Bronchial epithelial cell (primary cell): ENCODE results near the gene KIAA0513. TPM values are rescaled to one million over a fixed set of nuclear protein-coding genes. Genes with fewer than 3 reads are reported as not detected.

Source experiments
- DNase-seq: peaks from one replicate; pipeline ENCODE4 v3.0.0-alpha.2; 2010; ENCODE audit warnings: low read depth
- FAIRE-seq: peaks from 2 replicates; lab custom pipeline; 2011; peaks lifted over from hg19 to GRCh38; lab: Jason Lieb, UNC
- H3K27me3 ChIP-seq: 2 replicates; pipeline ENCODE4 v1.5.1; 2011; ENCODE audit warnings: low read length; ENCODE audit not compliant: control insufficient read depth, insufficient read depth
- H3K36me3 ChIP-seq: 2 replicates; pipeline ENCODE4 v1.5.1; 2011; ENCODE audit warnings: low read length; ENCODE audit not compliant: control insufficient read depth, insufficient read depth
- H3K4me3 ChIP-seq: 2 replicates; pipeline ENCODE4 v1.5.1; 2011; ENCODE audit warnings: mild to moderate bottlenecking, low read depth, low read length, control low read depth
- CTCF ChIP-seq: IDR thresholded peaks from 2 replicates; pipeline ENCODE4 v1.5.1; 2011; ENCODE audit warnings: mild to moderate bottlenecking, moderate library complexity, low read length, control low read depth, inconsistent platforms; ENCODE audit not compliant: insufficient read depth, severe bottlenecking
- total RNA-seq: library from RNA; depleted of rRNA; stranded (reverse); fragments of >200 nt; gene quantifications from 2 replicates; pipeline ENCODE4 v1.2.1, GENCODE V29; 2014

The KIAA0513 gene
- total RNA-seq, 1 donor from 2014 or later, result 7.1 TPM

GRCh38 chr16:85083051-85083639 lies 55.5 kb downstream of the KIAA0513 start:
- FAIRE-seq (no peak), DNase-seq (no peak)
- no peak overlapping the region for H3K4me3 ChIP-seq
- peaks cover 4% of the 10 kb centered on the region for H3K36me3 ChIP-seq
- peaks cover 2% of the 10 kb centered on the region for H3K27me3 ChIP-seq
- TF ChIP-seq CTCF, result no peak

DNA sequence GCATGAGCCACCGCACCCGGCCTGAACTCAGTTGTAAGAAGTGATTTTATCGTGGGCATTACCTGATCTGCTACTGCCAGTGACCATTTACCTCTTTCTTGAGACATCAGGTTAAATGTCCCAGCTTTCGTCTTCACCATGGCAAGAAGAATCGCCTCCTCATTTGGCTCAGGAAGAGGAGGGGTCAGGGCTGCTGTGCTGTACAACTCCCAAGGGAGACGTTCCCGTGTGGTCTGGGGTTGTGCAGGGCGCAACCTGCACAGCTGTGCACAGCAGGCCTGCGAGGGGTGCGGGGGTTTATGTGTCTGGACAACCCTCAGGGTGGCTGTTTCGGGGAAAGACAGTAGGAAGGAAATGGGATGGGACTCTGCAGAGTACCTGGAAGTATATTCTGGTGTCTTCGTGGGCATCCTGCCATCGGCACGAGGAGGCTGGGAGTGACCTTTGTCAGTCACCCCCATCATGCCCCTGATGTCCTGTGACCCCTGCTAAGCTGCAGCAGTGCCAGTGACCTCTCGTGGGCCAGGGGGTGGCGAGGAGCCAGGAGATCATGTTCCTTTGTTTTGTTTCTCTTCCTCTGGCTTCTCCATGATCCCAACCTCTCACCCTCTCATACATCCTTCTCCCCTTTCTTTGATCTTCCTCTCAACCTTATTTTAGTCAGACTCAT lies 57.4 kb downstream of the KIAA0513 start:
- Histone ChIP-seq H3K4me3 (no peak overlapping the region), H3K27me3 (peaks cover 2% of the 10 kb centered on the region), H3K36me3 (peaks cover 4% of the 10 kb centered on the region)
- FAIRE-seq, result no peak
- DNase-seq, result no peak
- TF ChIP-seq CTCF, result no peak

- peaks cover 2% of the 10 kb centered on the region for H3K27me3 ChIP-seq
- H3K36me3 ChIP-seq, result peaks cover 4% of the 10 kb centered on the region
- no peak for TF ChIP-seq CTCF
- FAIRE-seq (no peak), DNase-seq (no peak)
- H3K4me3 ChIP-seq, result no peak overlapping the region
These were observed 58.1 kb downstream of the KIAA0513 start for GRCh38 chr16:85085721-85086120.

DNA sequence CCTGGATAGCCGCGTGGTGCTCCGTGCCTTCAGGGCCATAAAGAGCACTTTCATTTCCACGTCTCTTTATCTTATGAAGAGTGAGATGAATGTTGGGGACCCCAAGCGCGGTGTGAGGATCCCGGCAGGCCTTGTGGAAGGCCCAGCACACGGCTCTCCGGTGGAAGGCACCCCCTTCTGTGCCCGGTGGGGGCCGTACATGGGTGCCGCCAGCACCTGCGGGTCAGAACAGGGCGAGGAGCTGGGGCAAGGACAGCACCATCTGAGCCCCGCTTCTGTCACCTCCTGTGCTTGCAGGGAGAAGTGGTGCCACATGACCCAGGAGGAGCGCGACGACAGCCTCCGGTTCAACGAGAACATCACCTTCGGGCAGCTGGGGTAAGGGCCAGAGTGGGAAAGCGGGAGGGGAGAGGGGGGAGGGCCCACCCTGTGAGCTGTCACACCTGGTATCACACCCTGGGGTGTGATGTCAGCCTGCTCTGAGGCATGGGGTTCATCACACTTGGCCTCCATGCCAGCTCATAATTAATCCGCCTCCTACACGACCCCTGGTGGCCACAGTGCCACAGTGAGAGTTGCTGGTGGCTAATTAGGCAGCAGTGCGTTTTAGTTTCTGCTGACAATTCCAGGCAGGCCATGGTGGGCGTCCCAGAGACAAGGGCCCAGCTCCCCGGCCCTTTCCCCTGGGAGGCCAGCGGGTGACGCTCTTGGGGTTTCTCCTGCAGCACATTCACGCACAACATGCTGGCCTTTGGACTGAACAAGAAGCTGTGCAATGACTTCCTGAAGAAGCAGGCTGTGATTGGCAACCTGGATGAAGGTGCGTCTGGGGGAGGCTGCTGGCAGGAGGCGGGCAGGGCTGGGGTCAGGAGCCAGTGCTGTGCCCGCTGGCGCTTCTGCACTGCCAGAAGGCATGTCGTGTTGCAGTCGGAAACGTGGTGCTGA lies 59.0 kb downstream of the KIAA0513 start:
- DNase-seq (peak; percentile 64), FAIRE-seq (no peak)
- TF ChIP-seq CTCF, result peak; percentile 84
- Histone ChIP-seq H3K36me3 (peaks cover 2% of the 10 kb centered on the region), H3K4me3 (no peak overlapping the region), H3K27me3 (peaks cover 2% of the 10 kb centered on the region)

- no peak for TF ChIP-seq CTCF
- Histone ChIP-seq H3K36me3 (peaks cover 2% of the 10 kb centered on the region), H3K4me3 (no peak overlapping the region), H3K27me3 (no peaks in the 10 kb centered on the region)
- no peak for FAIRE-seq
- DNase-seq, result no peak
These were observed 60.4 kb downstream of the KIAA0513 start for GRCh38 chr16:85087899-85088569.
